ENCODE results near the gene ADARB2.
"Not testable (repeated sequence)": the region's sequence is repeated elsewhere in the genome, so short reads cannot be mapped to it uniquely, and the experiment has no call there.

The ADARB2 gene

GRCh38 chr10:1620803-1621202, 116.5 kb downstream of the ADARB2 start:
- Histone ChIP-seq H3K14ac (ENCODE audit: low read length) (no peak overlapping the region), H3K9me3 (replicated peaks in 1 of 2; ENCODE audit: control insufficient read depth in 2 of 2, insufficient read depth in 1 of 2, low read depth in 1 of 2, low read length in 2 of 2) (peaks cover 0 to 4% of the 10 kb centered on the region in 2 donors), H3K4ac (ENCODE audit: low read length) (no peak overlapping the region), H3K4me1 (ENCODE audit: control insufficient read depth in 2 of 2, insufficient read depth in 1 of 2, low read depth in 1 of 2, low read length in 2 of 2) (peaks cover 0 to 3% of the 10 kb centered on the region in 2 donors), H2BK5ac (ENCODE audit: low read length) (no peak overlapping the region), H3K79me1 (ENCODE audit: low read depth, low read length) (no peaks in the 10 kb centered on the region), H2AFZ (ENCODE audit: low read length) (no peak overlapping the region), H2BK15ac (ENCODE audit: low read length) (no peak overlapping the region), H4K8ac (ENCODE audit: low read depth, low read length) (no peak overlapping the region), H2AK5ac (ENCODE audit: low read depth, low read length) (no peak overlapping the region), H3K36me3 (replicated peaks in 1 of 2; ENCODE audit: control insufficient read depth in 2 of 2, insufficient read depth in 2 of 2, low read length in 2 of 2) (no peaks in the 10 kb centered on the region), H3K27ac (replicated peaks; ENCODE audit: low read length) (no peak overlapping the region), H3K9ac (ENCODE audit: low read depth, low read length, poor library complexity) (no peak overlapping the region), H3K23ac (ENCODE audit: low read depth, low read length, poor library complexity) (no peak overlapping the region), H2BK120ac (ENCODE audit: low read depth, low read length) (no peak overlapping the region), H3K27me3 (ENCODE audit: control insufficient read depth in 3 of 3, insufficient read depth in 3 of 3, low read depth in 1 of 3, low read length in 3 of 3) (peaks cover 0 to 2% (median 0%) of the 10 kb centered on the region in 3 experiments), H3K4me3 (ENCODE audit: low read length in 2 of 2) (no peak overlapping the region), H4K91ac (ENCODE audit: low read depth, low read length, poor library complexity) (no peak overlapping the region), H3K18ac (ENCODE audit: low read length) (no peak overlapping the region), H2BK12ac (ENCODE audit: low read length) (no peak overlapping the region), H3K4me2 (ENCODE audit: insufficient read depth, low read length, poor library complexity, severe bottlenecking) (no peak overlapping the region)
- no peak for DNase-seq (ENCODE audit: low spot score)

GRCh38 chr10:1617376-1618317, 119.7 kb downstream of the ADARB2 start:
- not testable (repeated sequence) for H3K4ac ChIP-seq (ENCODE audit: low read length); H3K4me1 ChIP-seq (ENCODE audit: control insufficient read depth in 2 of 2, insufficient read depth in 1 of 2, low read depth in 1 of 2, low read length in 2 of 2); H2BK5ac ChIP-seq (ENCODE audit: low read length); H2BK12ac ChIP-seq (ENCODE audit: low read length); H2BK120ac ChIP-seq (ENCODE audit: low read depth, low read length); H3K36me3 ChIP-seq (replicated peaks in 1 of 2; ENCODE audit: control insufficient read depth in 2 of 2, insufficient read depth in 2 of 2, low read length in 2 of 2); H3K9me3 ChIP-seq (replicated peaks in 1 of 2; ENCODE audit: control insufficient read depth in 2 of 2, insufficient read depth in 1 of 2, low read depth in 1 of 2, low read length in 2 of 2); H3K27me3 ChIP-seq (ENCODE audit: control insufficient read depth in 3 of 3, insufficient read depth in 3 of 3, low read depth in 1 of 3, low read length in 3 of 3); H3K4me2 ChIP-seq (ENCODE audit: insufficient read depth, low read length, poor library complexity, severe bottlenecking); H2BK15ac ChIP-seq (ENCODE audit: low read length); H4K8ac ChIP-seq (ENCODE audit: low read depth, low read length); H3K4me3 ChIP-seq (ENCODE audit: low read length in 2 of 2); H3K79me1 ChIP-seq (ENCODE audit: low read depth, low read length); H3K14ac ChIP-seq (ENCODE audit: low read length); H2AK5ac ChIP-seq (ENCODE audit: low read depth, low read length); H3K27ac ChIP-seq (replicated peaks; ENCODE audit: low read length); H3K18ac ChIP-seq (ENCODE audit: low read length); H3K23ac ChIP-seq (ENCODE audit: low read depth, low read length, poor library complexity); H4K91ac ChIP-seq (ENCODE audit: low read depth, low read length, poor library complexity); DNase-seq (ENCODE audit: low spot score); H2AFZ ChIP-seq (ENCODE audit: low read length); H3K9ac ChIP-seq (ENCODE audit: low read depth, low read length, poor library complexity)
- no CpG with 5 or more reads among the region's 13 CpGs for WGBS, 2 donors (ENCODE audit: extremely low coverage in 2 of 2, insufficient read length in 2 of 2, insufficient replicate concordance in 1 of 2)

- not testable (repeated sequence) for H2BK5ac ChIP-seq (ENCODE audit: low read length); H3K9me3 ChIP-seq (replicated peaks in 1 of 2; ENCODE audit: control insufficient read depth in 2 of 2, insufficient read depth in 1 of 2, low read depth in 1 of 2, low read length in 2 of 2); H3K27me3 ChIP-seq (ENCODE audit: control insufficient read depth in 3 of 3, insufficient read depth in 3 of 3, low read depth in 1 of 3, low read length in 3 of 3); H3K23ac ChIP-seq (ENCODE audit: low read depth, low read length, poor library complexity); H3K27ac ChIP-seq (replicated peaks; ENCODE audit: low read length); H2BK12ac ChIP-seq (ENCODE audit: low read length); H3K9ac ChIP-seq (ENCODE audit: low read depth, low read length, poor library complexity); H2BK15ac ChIP-seq (ENCODE audit: low read length); H3K4me2 ChIP-seq (ENCODE audit: insufficient read depth, low read length, poor library complexity, severe bottlenecking); H3K4me1 ChIP-seq (ENCODE audit: control insufficient read depth in 2 of 2, insufficient read depth in 1 of 2, low read depth in 1 of 2, low read length in 2 of 2); H4K8ac ChIP-seq (ENCODE audit: low read depth, low read length); H3K18ac ChIP-seq (ENCODE audit: low read length); H2BK120ac ChIP-seq (ENCODE audit: low read depth, low read length); H4K91ac ChIP-seq (ENCODE audit: low read depth, low read length, poor library complexity); H3K14ac ChIP-seq (ENCODE audit: low read length); H3K36me3 ChIP-seq (replicated peaks in 1 of 2; ENCODE audit: control insufficient read depth in 2 of 2, insufficient read depth in 2 of 2, low read length in 2 of 2); DNase-seq (ENCODE audit: low spot score); H2AK5ac ChIP-seq (ENCODE audit: low read depth, low read length); H3K4me3 ChIP-seq (ENCODE audit: low read length in 2 of 2); H3K79me1 ChIP-seq (ENCODE audit: low read depth, low read length); H3K4ac ChIP-seq (ENCODE audit: low read length)
- H2AFZ ChIP-seq (ENCODE audit: low read length) = peak overlapping the region; percentile 3
- WGBS, 2 donors (ENCODE audit: extremely low coverage in 2 of 2, insufficient read length in 2 of 2, insufficient replicate concordance in 1 of 2) = no CpG with 5 or more reads among the region's 9 CpGs
These were observed 120.6 kb downstream of the ADARB2 start for GRCh38 chr10:1616701-1617100.

DNA sequence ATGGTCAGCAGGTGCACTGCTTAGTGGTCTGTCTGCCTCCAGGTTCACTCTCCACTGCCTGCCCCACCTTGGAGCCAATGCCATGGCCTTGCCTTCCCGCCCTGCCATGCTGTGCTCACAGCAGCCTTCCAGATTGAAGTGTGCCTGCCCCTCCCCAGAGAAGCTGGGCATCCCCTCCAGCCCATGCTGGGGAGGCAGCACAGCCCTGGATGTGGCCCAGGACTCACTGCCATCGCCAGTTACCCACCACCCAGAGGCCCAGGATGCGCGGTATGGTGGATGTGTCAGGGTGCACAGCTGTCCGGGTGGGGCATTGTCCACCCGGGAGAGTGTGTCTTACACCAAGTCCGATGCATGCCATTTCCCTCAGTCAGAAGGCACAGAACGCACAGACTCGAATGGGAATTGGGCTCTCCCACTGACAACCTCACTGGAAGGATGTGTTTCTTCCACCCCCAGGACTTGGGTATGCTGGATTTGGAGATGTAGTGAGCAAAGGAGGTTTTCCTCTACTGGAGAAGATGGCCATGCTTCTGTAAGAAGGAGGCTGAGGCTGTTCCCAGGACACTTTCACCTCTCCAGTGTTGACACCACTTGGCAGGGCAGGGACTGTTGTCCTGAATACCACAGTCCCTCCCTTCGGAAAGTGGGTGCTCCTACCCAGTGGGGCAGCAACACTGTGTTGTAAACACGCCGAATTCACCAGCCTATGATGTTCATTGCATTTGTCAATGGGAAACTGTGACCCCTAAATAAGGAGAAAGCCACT, 122.0 kb downstream of the ADARB2 start:
- Histone ChIP-seq H3K9me3 (replicated peaks in 1 of 2; ENCODE audit: control insufficient read depth in 2 of 2, insufficient read depth in 1 of 2, low read depth in 1 of 2, low read length in 2 of 2) (peaks cover 0 to 2% of the 10 kb centered on the region in 2 donors), H3K18ac (ENCODE audit: low read length) (peak overlapping the region; percentile 74), H3K4me3 (ENCODE audit: low read length in 2 of 2) (no peak overlapping the region), H2AFZ (ENCODE audit: low read length) (no peak overlapping the region), H2AK5ac (ENCODE audit: low read depth, low read length) (peak overlapping the region; percentile 30), H3K27ac (replicated peaks; ENCODE audit: low read length) (no peak overlapping the region), H3K27me3 (ENCODE audit: control insufficient read depth in 3 of 3, insufficient read depth in 3 of 3, low read depth in 1 of 3, low read length in 3 of 3) (peaks cover 0 to 7% (median 0%) of the 10 kb centered on the region in 3 experiments), H3K79me1 (ENCODE audit: low read depth, low read length) (no peaks in the 10 kb centered on the region), H3K9ac (ENCODE audit: low read depth, low read length, poor library complexity) (peak overlapping the region; percentile 34), H3K4me2 (ENCODE audit: insufficient read depth, low read length, poor library complexity, severe bottlenecking) (no peak overlapping the region), H2BK120ac (ENCODE audit: low read depth, low read length) (no peak overlapping the region), H2BK12ac (ENCODE audit: low read length) (peak overlapping the region; percentile 68), H3K23ac (ENCODE audit: low read depth, low read length, poor library complexity) (no peak overlapping the region), H3K4me1 (ENCODE audit: control insufficient read depth in 2 of 2, insufficient read depth in 1 of 2, low read depth in 1 of 2, low read length in 2 of 2) (peaks cover 0 to 11% of the 10 kb centered on the region in 2 donors), H3K4ac (ENCODE audit: low read length) (no peak overlapping the region), H4K91ac (ENCODE audit: low read depth, low read length, poor library complexity) (no peak overlapping the region), H3K14ac (ENCODE audit: low read length) (peak overlapping the region; percentile 78), H2BK5ac (ENCODE audit: low read length) (peak overlapping the region; percentile 32), H3K36me3 (replicated peaks in 1 of 2; ENCODE audit: control insufficient read depth in 2 of 2, insufficient read depth in 2 of 2, low read length in 2 of 2) (no peaks in the 10 kb centered on the region), H2BK15ac (ENCODE audit: low read length) (peak overlapping the region; percentile 33), H4K8ac (ENCODE audit: low read depth, low read length) (no peak overlapping the region)
- no peak for DNase-seq (ENCODE audit: low spot score)
- no CpG with 5 or more reads among the region's 12 CpGs for WGBS, 2 donors (ENCODE audit: extremely low coverage in 2 of 2, insufficient read length in 2 of 2, insufficient replicate concordance in 1 of 2)
